Nephron progenitor cell (in vitro differentiated cells): Measurements from ENCODE around the gene SPATS2.
"Not testable (repeated sequence)": the region's sequence is repeated elsewhere in the genome, so short reads cannot be mapped to it uniquely, and the experiment has no call there.

Experiments used
- DNase-seq: peaks from one replicate; pipeline ENCODE4 v3.0.0; 2021
- H3K27ac Mint-ChIP-seq: 2 replicates; pipeline ENCODE4 v1.8.0; 2021; ENCODE audit warnings: mild to moderate bottlenecking, moderate library complexity, mixed read lengths
- H3K27me3 Mint-ChIP-seq: 2 replicates; pipeline ENCODE4 v1.8.0; 2021; ENCODE audit warnings: mild to moderate bottlenecking, low read depth, mixed read lengths; ENCODE audit not compliant: poor library complexity
- H3K36me3 Mint-ChIP-seq: 2 replicates; pipeline ENCODE4 v1.8.0; 2021; ENCODE audit warnings: low read depth, mixed read lengths
- H3K4me1 Mint-ChIP-seq: 2 replicates; pipeline ENCODE4 v1.8.0; 2021; ENCODE audit warnings: mixed read lengths
- H3K4me3 Mint-ChIP-seq: 2 replicates; pipeline ENCODE4 v1.8.0; 2021; ENCODE audit warnings: mild to moderate bottlenecking, moderate library complexity, mixed read lengths
- H3K9me3 Mint-ChIP-seq: 2 replicates; pipeline ENCODE4 v1.8.0; 2021; ENCODE audit warnings: mild to moderate bottlenecking, moderate library complexity, mixed read lengths
- TF ChIP-seq, protein P1 (sequence below): fragments of 200-600 bp; sonication (generic); IDR thresholded peaks from 2 replicates; pipeline ENCODE4 v1.5.0; 2021; ENCODE audit warnings: antibody characterized with exemption

The SPATS2 gene

GRCh38 chr12:49367381-49368239, at the start of gene SPATS2:
Gene SPATS2, plus strand, starts transcription at chr12:49367462. Its CDS starts 93,551 bp downstream, at chr12:49461013.
- H3K9me3 Mint-ChIP-seq, result no peaks in the 10 kb centered on the region
- H3K27ac Mint-ChIP-seq, result peak within 1 kb of the TSS; percentile 99
- peaks cover 34% of the 10 kb centered on the region for H3K4me1 Mint-ChIP-seq
- TF ChIP-seq, protein P1, sequence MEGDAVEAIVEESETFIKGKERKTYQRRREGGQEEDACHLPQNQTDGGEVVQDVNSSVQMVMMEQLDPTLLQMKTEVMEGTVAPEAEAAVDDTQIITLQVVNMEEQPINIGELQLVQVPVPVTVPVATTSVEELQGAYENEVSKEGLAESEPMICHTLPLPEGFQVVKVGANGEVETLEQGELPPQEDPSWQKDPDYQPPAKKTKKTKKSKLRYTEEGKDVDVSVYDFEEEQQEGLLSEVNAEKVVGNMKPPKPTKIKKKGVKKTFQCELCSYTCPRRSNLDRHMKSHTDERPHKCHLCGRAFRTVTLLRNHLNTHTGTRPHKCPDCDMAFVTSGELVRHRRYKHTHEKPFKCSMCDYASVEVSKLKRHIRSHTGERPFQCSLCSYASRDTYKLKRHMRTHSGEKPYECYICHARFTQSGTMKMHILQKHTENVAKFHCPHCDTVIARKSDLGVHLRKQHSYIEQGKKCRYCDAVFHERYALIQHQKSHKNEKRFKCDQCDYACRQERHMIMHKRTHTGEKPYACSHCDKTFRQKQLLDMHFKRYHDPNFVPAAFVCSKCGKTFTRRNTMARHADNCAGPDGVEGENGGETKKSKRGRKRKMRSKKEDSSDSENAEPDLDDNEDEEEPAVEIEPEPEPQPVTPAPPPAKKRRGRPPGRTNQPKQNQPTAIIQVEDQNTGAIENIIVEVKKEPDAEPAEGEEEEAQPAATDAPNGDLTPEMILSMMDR, result no peak
- DNase-seq, result peak; percentile 100
- H3K4me3 Mint-ChIP-seq, result peak within 1 kb of the TSS; percentile 98
- H3K36me3 Mint-ChIP-seq, result peaks cover 15% of the 10 kb centered on the region
- peaks cover 11% of the 10 kb centered on the region for H3K27me3 Mint-ChIP-seq

DNA sequence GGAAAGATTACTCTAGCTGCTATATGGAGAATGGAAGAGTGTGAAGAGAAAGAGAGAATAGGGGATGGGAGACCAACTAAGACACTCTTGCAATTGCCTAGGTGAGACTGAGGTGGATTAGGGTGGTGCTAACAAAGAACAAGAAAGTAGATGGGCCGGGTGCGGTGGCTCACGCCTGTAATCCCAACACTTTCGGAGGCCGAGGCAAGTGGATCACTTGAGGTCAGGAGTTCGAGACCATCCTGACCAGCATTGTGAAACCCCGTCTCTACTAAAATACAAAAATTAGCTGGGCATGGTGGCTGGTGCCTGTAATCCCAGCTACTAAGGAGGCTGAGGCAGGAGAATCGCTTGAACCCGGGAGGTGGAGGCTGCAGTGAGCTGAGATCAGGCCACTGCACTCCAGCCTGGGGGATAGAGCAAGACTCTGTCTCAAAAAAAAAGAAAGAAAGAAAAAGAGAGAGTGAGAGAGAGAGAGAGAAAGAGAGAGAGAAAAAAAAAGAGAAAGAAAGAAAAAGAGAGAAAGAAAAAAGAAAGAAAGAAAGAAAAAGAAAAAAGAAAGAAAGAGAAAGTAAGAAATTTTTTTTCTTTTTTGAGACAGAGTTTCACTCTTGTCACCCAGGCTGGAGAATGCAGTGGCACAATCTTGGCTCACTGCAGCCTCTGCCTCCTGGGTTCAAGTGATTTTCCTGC, 46.7 kb upstream of the SPATS2 start:
- H3K36me3 Mint-ChIP-seq, H3K27ac Mint-ChIP-seq: not testable (repeated sequence)
- H3K4me3 Mint-ChIP-seq, result peak overlapping the region; percentile 8

DNA sequence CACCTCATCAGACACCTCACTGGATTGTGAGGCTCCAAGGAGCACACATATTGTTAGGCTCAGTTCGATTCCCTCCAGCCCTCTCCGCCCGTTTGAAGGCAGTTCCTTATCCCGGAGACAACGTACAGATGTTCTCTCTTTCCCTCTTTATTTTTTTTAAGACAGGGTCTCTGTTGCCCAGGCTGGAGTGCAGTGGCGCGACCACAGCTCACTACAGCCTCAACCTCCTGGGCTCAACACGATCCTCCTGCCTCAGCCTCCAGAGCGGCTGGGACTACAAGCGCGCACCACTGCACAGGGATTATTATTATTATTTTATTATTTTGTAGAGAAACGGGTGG, 44.9 kb upstream of the SPATS2 start:
- Mint-ChIP-seq H3K4me3 (peak overlapping the region; percentile 99), H3K9me3 (no peaks in the 10 kb centered on the region), H3K27me3 (peaks cover 39% of the 10 kb centered on the region), H3K36me3 (peaks cover 10% of the 10 kb centered on the region), H3K4me1 (peaks cover 25% of the 10 kb centered on the region), H3K27ac (no peak overlapping the region)
- DNase-seq, result no peak
- TF ChIP-seq, protein P1, result no peak

More for the DNA sequence above, 46.7 kb upstream of the SPATS2 start:
- not testable (repeated sequence) for H3K9me3 Mint-ChIP-seq, DNase-seq
- Mint-ChIP-seq H3K4me1 (peaks cover 25% of the 10 kb centered on the region), H3K27me3 (peaks cover 39% of the 10 kb centered on the region)

- H3K9me3 Mint-ChIP-seq, result no peaks in the 10 kb centered on the region
- H3K27me3 Mint-ChIP-seq, result peaks cover 39% of the 10 kb centered on the region
- peaks cover 25% of the 10 kb centered on the region for H3K4me1 Mint-ChIP-seq
- DNase-seq, result peak; percentile 96
- peak within 1 kb of the TSS; percentile 91 for H3K27ac Mint-ChIP-seq
- H3K36me3 Mint-ChIP-seq, result peaks cover 16% of the 10 kb centered on the region
- H3K4me3 Mint-ChIP-seq, result peak within 1 kb of the TSS; percentile 99
- TF ChIP-seq, protein P1, result no peak
These were observed 44.3 kb upstream of the SPATS2 start, which contains the start of gene TROAP for GRCh38 chr12:49322708-49323523. Gene TROAP, plus strand, starts transcription at chr12:49323255. Its CDS starts 354 bp downstream, at chr12:49323609.

DNA sequence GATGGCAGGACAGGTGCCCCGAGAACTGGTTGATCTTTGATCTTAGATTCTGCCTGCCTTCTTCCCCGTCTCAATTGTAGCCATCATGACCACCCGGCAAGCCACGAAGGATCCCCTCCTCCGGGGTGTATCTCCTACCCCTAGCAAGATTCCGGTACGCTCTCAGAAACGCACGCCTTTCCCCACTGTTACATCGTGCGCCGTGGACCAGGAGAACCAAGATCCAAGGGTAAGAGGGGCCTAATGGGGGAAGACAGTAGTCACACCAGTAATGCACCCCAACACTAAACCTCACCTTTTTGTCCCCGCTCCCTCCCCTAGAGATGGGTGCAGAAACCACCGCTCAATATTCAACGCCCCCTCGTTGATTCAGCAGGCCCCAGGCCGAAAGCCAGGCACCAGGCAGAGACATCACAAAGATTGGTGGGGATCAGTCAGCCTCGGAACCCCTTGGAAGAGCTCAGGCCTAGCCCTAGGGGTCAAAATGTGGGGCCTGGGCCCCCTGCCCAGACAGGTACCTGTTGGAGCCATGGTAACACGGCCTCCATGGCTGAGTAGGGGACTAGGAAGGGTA, 43.7 kb upstream of the SPATS2 start:
- Mint-ChIP-seq H3K36me3 (peaks cover 18% of the 10 kb centered on the region), H3K9me3 (no peaks in the 10 kb centered on the region), H3K4me1 (peaks cover 25% of the 10 kb centered on the region), H3K27ac (no peak overlapping the region), H3K27me3 (peaks cover 34% of the 10 kb centered on the region), H3K4me3 (peak overlapping the region; percentile 99)
- DNase-seq, result no peak
- TF ChIP-seq, protein P1, result no peak
